AG09319 (cell line): Measurements from ENCODE around the gene PLCH2.

Experiments used
- DNase-seq: peaks from one replicate; pipeline ENCODE4 v3.0.0-alpha.2; 2010; ENCODE audit warnings: low read depth; ENCODE audit errors: extremely low read depth
- CTCF ChIP-seq: IDR thresholded peaks from 2 replicates; pipeline ENCODE4 v1.5.1; 2011; ENCODE audit warnings: low read depth, mild to moderate bottlenecking, inconsistent platforms, low read length, moderate library complexity

The PLCH2 gene

GRCh38 chr1:2443277-2444137 lies 32.6 kb upstream of the PLCH2 start:
- no peak for DNase-seq
- no peak; the same call in 1 of the 2 replicates for TF ChIP-seq CTCF

DNA sequence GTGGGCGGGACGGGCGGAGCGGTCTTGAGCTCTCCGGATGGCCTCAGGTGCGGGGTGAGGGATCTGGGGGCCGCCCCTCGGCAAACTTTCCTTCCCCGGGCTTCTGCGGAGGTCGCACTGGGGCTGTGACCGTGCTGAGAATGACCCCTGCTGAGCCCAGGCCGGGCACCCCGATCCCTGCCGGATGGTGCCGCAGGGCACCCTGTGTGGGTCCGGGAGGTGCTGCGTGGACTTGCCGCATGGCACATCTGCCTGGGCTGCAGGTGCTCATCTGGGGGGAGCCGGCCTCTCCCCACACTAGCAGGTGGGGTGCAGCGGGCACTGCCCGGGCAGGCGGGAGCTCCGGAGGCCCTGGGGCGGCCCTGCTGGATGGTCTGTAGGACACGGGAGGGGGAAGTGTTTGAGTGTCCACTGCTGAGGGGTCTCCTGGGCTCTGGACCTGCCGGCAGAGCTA lies 31.9 kb upstream of the PLCH2 start:
- TF ChIP-seq CTCF = no peak
- DNase-seq = no peak

- no peak for TF ChIP-seq CTCF
- DNase-seq = no peak
These were observed 30.8 kb upstream of the PLCH2 start for GRCh38 chr1:2445162-2445822.

DNA sequence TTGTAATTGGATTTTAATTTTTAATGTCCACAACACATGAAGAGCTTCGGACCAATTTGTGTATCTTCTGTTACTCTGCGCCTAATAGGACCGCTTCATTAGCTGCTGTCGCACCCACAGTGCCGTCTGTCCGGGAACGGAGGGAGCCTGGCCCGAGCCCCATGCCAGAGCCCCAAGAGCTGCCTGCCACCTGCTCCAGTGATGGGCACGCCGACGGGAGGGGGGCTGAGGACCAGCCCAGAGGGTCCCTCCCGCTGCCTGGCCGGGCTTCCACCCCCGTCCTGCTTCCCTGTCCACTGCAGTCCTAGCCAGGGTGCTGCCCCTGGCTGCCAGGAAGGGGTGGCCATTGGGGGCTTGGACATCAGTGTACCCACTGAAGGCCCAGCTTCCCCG lies 30.3 kb upstream of the PLCH2 start:
- DNase-seq = no peak
- TF ChIP-seq CTCF = no peak

DNA sequence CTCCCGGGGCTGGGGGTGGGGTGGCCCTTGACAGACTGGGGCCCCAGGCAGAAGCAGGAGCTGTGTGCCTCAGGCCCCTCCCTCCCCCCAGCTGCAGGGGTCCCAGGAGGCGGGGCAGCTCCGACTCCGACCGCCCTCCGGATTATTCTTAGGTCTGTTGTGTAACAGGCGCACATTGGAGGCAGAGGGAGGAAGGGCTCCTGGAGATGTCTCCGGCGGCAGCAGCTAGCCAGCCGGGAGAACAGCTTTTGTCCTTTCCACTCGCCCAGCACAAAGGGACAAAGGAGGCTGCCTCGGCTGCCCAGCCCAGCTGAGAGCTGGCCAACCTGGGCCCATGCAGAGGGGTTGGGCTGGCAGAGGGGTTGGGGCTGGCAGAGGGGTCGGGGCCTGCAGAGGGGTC lies 29.7 kb upstream of the PLCH2 start:
- TF ChIP-seq CTCF = no peak
- DNase-seq = no peak

GRCh38 chr1:2446861-2447260 lies 29.2 kb upstream of the PLCH2 start:
- DNase-seq = no peak
- no peak for TF ChIP-seq CTCF
